T-helper 22 cell (primary cell): ENCODE data around the gene CASP4.
"Not testable (repeated sequence)": the region's sequence is repeated elsewhere in the genome, so short reads cannot be mapped to it uniquely, and the experiment has no call there.

Experiments
- DNase-seq: peaks from one replicate; pipeline ENCODE4 v3.0.0-alpha.2; 2020; ENCODE audit warnings: low read depth

Gene CASP4

GRCh38 chr11:104968355-104968855 lies at the start of gene CASP4:
Gene CASP4 (minus strand): TSS chr11:104968574. CDS start chr11:104968525, 49 bp downstream.
- DNase-seq: no peak

GRCh38 chr11:105007463-105007862 lies 39.1 kb upstream of the CASP4 start:
- DNase-seq: no peak

GRCh38 chr11:105005451-105005845 lies 37.1 kb upstream of the CASP4 start:
- DNase-seq: no peak

- no peak for DNase-seq
Observed at GRCh38 chr11:105004021-105004420, 35.6 kb upstream of the CASP4 start.

GRCh38 chr11:105003151-105003550 lies 34.8 kb upstream of the CASP4 start:
- no peak for DNase-seq

GRCh38 chr11:105000797-105001196 lies 32.4 kb upstream of the CASP4 start:
- DNase-seq: no peak

GRCh38 chr11:105000167-105000566 lies 31.8 kb upstream of the CASP4 start:
- no peak for DNase-seq

GRCh38 chr11:104999721-105000120 lies 31.3 kb upstream of the CASP4 start:
- DNase-seq: no peak

GRCh38 chr11:104997288-104997687 lies 28.9 kb upstream of the CASP4 start:
- no peak for DNase-seq

GRCh38 chr11:104995001-104995408 lies 26.6 kb upstream of the CASP4 start:
- no peak for DNase-seq

- DNase-seq: no peak
Observed at GRCh38 chr11:104992781-104993180, 24.4 kb upstream of the CASP4 start.

- DNase-seq: no peak
Observed at GRCh38 chr11:104991994-104992393, 23.6 kb upstream of the CASP4 start.

- no peak for DNase-seq
Observed at GRCh38 chr11:104984808-104985207, 16.4 kb upstream of the CASP4 start.

GRCh38 chr11:104979839-104980238 lies 11.5 kb upstream of the CASP4 start:
- DNase-seq: no peak

GRCh38 chr11:104973616-104974015 lies 5.2 kb upstream of the CASP4 start:
- DNase-seq: no peak

GRCh38 chr11:104972924-104973323 lies 4.5 kb upstream of the CASP4 start:
- not testable (repeated sequence) for DNase-seq

- DNase-seq: no peak
Observed at GRCh38 chr11:104970756-104971155, 2.4 kb upstream of the CASP4 start.

GRCh38 chr11:104968856-104969776 lies 742 bp upstream of the CASP4 start:
- DNase-seq: no peak

- DNase-seq: no peak
Observed at GRCh38 chr11:104967534-104968354, 630 bp downstream of the CASP4 start.

- no peak for DNase-seq
Observed at GRCh38 chr11:104965735-104966134, 2.6 kb downstream of the CASP4 start.

- DNase-seq: no peak
Observed at GRCh38 chr11:104964247-104964646, 4.1 kb downstream of the CASP4 start.

GRCh38 chr11:104962852-104963251 lies 5.5 kb downstream of the CASP4 start:
- DNase-seq: no peak

GRCh38 chr11:104957280-104957679 lies 11.1 kb downstream of the CASP4 start:
- no peak for DNase-seq
